Duodenal mucosa (tissue), 2 donors: Measurements from ENCODE around the gene ZNF740.

Experiments
- H3K27ac ChIP-seq: one replicate; pipeline ENCODE4 v1.7.0; 2013; ENCODE audit warnings: low read depth, low read length
- H3K27me3 ChIP-seq, 2 donors: one replicate each; pipeline ENCODE4 v1.7.0; 2013; ENCODE audit warnings: low read length in 2 of 2, control low read depth in 1 of 2; ENCODE audit not compliant: insufficient read depth in 2 of 2, control insufficient read depth in 1 of 2
- H3K36me3 ChIP-seq, 2 donors: one replicate each; pipeline ENCODE4 v1.7.0; 2013; ENCODE audit warnings: low read length in 2 of 2, control low read depth in 1 of 2; ENCODE audit not compliant: insufficient read depth in 2 of 2, control insufficient read depth in 1 of 2
- H3K4me1 ChIP-seq, 2 donors: one replicate each; pipeline ENCODE4 v1.7.0; 2013; ENCODE audit warnings: low read length in 2 of 2, control low read depth in 1 of 2; ENCODE audit not compliant: insufficient read depth in 2 of 2, control insufficient read depth in 1 of 2
- H3K4me3 ChIP-seq, 2 donors: one replicate each; pipeline ENCODE4 v1.7.0; 2013; ENCODE audit warnings: low read length in 2 of 2, low read depth in 1 of 2
- H3K9ac ChIP-seq, 2 donors: one replicate each; pipeline ENCODE4 v1.7.0; 2013; ENCODE audit warnings: low read length in 2 of 2, low read depth in 1 of 2
- H3K9me3 ChIP-seq, 2 donors: one replicate each; pipeline ENCODE4 v1.7.0; 2013; ENCODE audit warnings: low read length in 2 of 2, control low read depth in 1 of 2; ENCODE audit not compliant: control insufficient read depth in 1 of 2

Gene ZNF740

GRCh38 chr12:53224061-53224896 lies 43.8 kb downstream of the ZNF740 start:
- Histone ChIP-seq H3K4me3 (no peak overlapping the region), H3K9ac (no peak overlapping the region), H3K36me3 (no peaks in the 10 kb centered on the region), H3K27me3 (peaks cover 0 to 6% of the 10 kb centered on the region in 2 donors), H3K27ac (no peak overlapping the region), H3K4me1 (peaks cover 30 to 32% of the 10 kb centered on the region in 2 donors), H3K9me3 (no peaks in the 10 kb centered on the region)

GRCh38 chr12:53224897-53225634 lies 44.5 kb downstream of the ZNF740 start:
- peaks cover 25 to 27% of the 10 kb centered on the region in 2 donors for H3K4me1 ChIP-seq
- H3K9ac ChIP-seq = no peak overlapping the region
- no peak overlapping the region for H3K4me3 ChIP-seq
- H3K36me3 ChIP-seq = no peaks in the 10 kb centered on the region
- H3K27me3 ChIP-seq = no peaks in the 10 kb centered on the region
- H3K9me3 ChIP-seq = no peaks in the 10 kb centered on the region
- no peak overlapping the region for H3K27ac ChIP-seq

- H3K27ac ChIP-seq = no peak overlapping the region
- H3K9me3 ChIP-seq = no peaks in the 10 kb centered on the region
- H3K4me1 ChIP-seq = peaks cover 26% of the 10 kb centered on the region in 2 donors
- no peaks in the 10 kb centered on the region for H3K36me3 ChIP-seq
- no peak overlapping the region for H3K9ac ChIP-seq
- H3K27me3 ChIP-seq = no peaks in the 10 kb centered on the region
- no peak overlapping the region for H3K4me3 ChIP-seq
These were observed 45.3 kb downstream of the ZNF740 start for GRCh38 chr12:53225635-53226424.

DNA sequence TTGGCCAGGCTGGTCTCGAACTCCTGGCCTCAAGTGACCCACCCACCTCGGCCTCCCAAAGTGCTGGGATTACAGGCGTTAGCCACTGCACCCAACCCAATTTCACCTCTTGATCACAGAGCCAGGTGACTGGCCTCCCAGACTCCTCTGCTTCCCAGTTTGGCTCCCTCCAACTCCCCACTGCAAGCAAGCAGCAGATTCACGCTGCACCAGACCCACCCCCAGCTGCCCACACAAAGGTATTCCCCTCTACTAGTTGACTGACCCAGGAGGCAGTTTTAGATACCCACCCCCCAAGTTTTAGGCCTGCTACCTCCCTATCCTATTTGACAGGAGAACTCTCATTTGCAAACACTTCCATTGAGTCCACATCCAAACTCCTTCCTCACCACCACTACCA lies 46.3 kb downstream of the ZNF740 start:
- Histone ChIP-seq H3K9me3 (no peaks in the 10 kb centered on the region), H3K4me1 (peaks cover 33 to 35% of the 10 kb centered on the region in 2 donors), H3K27me3 (peaks cover 0 to 3% of the 10 kb centered on the region in 2 donors), H3K4me3 (no peak overlapping the region), H3K9ac (no peak overlapping the region), H3K36me3 (no peaks in the 10 kb centered on the region), H3K27ac (no peak overlapping the region)

- H3K27ac ChIP-seq = no peak overlapping the region
- peaks cover 30 to 33% of the 10 kb centered on the region in 2 donors for H3K4me1 ChIP-seq
- H3K4me3 ChIP-seq = no peak overlapping the region
- no peaks in the 10 kb centered on the region for H3K9me3 ChIP-seq
- H3K9ac ChIP-seq = no peak overlapping the region
- H3K27me3 ChIP-seq = peaks cover 0 to 3% of the 10 kb centered on the region in 2 donors
- H3K36me3 ChIP-seq = no peaks in the 10 kb centered on the region
These were observed 46.8 kb downstream of the ZNF740 start for GRCh38 chr12:53227341-53227740.

- H3K4me3 ChIP-seq = no peak overlapping the region
- H3K4me1 ChIP-seq = peaks cover 31 to 34% of the 10 kb centered on the region in 2 donors
- H3K36me3 ChIP-seq = no peaks in the 10 kb centered on the region
- no peaks in the 10 kb centered on the region for H3K9me3 ChIP-seq
- no peak overlapping the region for H3K9ac ChIP-seq
- no peak overlapping the region for H3K27ac ChIP-seq
- H3K27me3 ChIP-seq = peaks cover 0 to 3% of the 10 kb centered on the region in 2 donors
These were observed 47.3 kb downstream of the ZNF740 start for GRCh38 chr12:53227836-53228235.

DNA sequence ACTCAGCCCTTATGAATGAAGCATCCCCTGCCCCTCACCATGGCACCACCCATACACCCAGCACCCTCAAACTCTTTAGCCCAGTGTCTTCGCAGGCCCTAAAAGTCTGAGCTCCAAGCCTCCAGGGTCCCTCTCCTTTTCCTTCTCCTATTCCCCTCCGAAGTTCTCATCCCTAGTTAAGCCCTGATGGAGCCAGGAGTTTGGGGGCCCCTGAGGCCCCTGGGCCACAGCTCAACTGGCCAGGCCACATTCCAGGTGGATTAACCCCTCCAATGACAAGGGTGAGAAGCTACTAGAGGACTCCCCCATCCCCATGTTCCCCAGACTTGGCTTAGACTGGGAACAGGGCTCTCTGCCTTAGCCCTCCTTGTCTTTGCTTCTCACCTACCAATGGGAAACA lies 48.9 kb downstream of the ZNF740 start:
- Histone ChIP-seq H3K36me3 (no peaks in the 10 kb centered on the region), H3K9ac (no peak overlapping the region), H3K27me3 (peaks cover 2 to 7% of the 10 kb centered on the region in 2 donors), H3K27ac (no peak overlapping the region), H3K4me3 (no peak overlapping the region), H3K4me1 (peaks cover 31 to 35% of the 10 kb centered on the region in 2 donors), H3K9me3 (no peaks in the 10 kb centered on the region)

DNA sequence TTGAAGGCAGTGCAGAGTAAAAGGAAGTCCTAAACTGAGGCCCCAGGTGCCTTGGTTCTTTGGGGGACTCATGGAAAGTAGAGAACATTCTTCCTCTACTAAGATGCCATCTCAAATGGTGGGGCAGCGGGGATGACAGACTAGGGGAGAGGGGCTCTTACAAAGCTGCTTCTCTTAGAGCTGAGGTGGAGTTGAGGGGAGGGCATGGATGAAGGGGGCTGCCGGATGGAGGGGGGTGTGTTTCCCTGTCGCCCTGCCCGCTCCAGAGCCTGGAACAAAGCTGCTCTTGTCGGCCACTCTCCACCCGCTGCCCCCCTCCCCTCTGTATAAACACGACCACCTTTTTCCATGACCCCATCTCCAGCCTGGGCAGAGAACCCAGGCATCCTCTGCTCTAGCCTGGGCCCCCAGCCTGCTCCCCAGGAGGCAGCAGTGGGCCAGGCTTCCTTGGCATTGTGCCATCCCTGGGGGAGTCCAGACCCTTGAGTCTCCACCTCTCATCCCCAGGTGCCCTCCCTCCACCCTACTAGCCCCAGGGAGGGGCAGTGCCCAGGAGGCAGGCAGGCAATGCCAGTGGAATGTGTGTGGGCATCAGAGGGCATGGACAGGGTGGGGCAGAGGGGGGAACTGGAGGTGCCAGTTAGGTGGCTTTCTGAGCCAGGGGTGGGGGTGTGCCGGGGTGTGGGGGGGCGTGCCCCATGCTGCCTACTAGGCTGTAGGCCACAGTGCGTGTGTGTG lies 49.8 kb downstream of the ZNF740 start:
- Histone ChIP-seq H3K27me3 (peaks cover 6 to 7% of the 10 kb centered on the region in 2 donors), H3K27ac (no peak overlapping the region), H3K4me1 (peaks cover 28 to 30% of the 10 kb centered on the region in 2 donors), H3K9ac (no peak overlapping the region), H3K9me3 (no peaks in the 10 kb centered on the region), H3K36me3 (no peaks in the 10 kb centered on the region), H3K4me3 (no peak overlapping the region)

- peaks cover 6 to 7% of the 10 kb centered on the region in 2 donors for H3K27me3 ChIP-seq
- peak overlapping the region; percentile 39 for H3K27ac ChIP-seq
- peak overlapping the region; percentile 57 to 64 for H3K4me3 ChIP-seq
- H3K9me3 ChIP-seq = no peaks in the 10 kb centered on the region
- peaks cover 28 to 30% of the 10 kb centered on the region in 2 donors for H3K4me1 ChIP-seq
- H3K9ac ChIP-seq = peak overlapping the region in 1 of 2 donors; percentile 51
- no peaks in the 10 kb centered on the region for H3K36me3 ChIP-seq
These were observed 51.1 kb downstream of the ZNF740 start for GRCh38 chr12:53231671-53231920.
